ENCODE data around the gene GPC6.

GPC6 gene

GRCh38 chr13:94157705-94158218 is 931.2 kb downstream of the GPC6 start:
- H2BK5ac ChIP-seq (ENCODE audit: low read length) = no peak overlapping the region
- H3K4me2 ChIP-seq (ENCODE audit: insufficient read depth, low read length, poor library complexity, severe bottlenecking) = no peak overlapping the region
- H3K14ac ChIP-seq (ENCODE audit: low read length) = no peak overlapping the region
- DNase-seq (ENCODE audit: low spot score) = no peak
- H3K27me3 ChIP-seq (ENCODE audit: control insufficient read depth in 3 of 3, insufficient read depth in 3 of 3, low read depth in 1 of 3, low read length in 3 of 3) = no peaks in the 10 kb centered on the region
- H3K79me1 ChIP-seq (ENCODE audit: low read depth, low read length) = no peaks in the 10 kb centered on the region
- no CpG with 5 or more reads among the region's 2 CpGs for WGBS, 2 donors (ENCODE audit: extremely low coverage in 2 of 2, insufficient read length in 2 of 2, insufficient replicate concordance in 1 of 2)
- no peak overlapping the region for H3K18ac ChIP-seq (ENCODE audit: low read length)
- H3K23ac ChIP-seq (ENCODE audit: low read depth, low read length, poor library complexity) = no peak overlapping the region
- no peak overlapping the region for H2AK5ac ChIP-seq (ENCODE audit: low read depth, low read length)
- H2AFZ ChIP-seq (ENCODE audit: low read length) = no peak overlapping the region
- no peak overlapping the region for H4K8ac ChIP-seq (ENCODE audit: low read depth, low read length)
- no peaks in the 10 kb centered on the region for H3K36me3 ChIP-seq (replicated peaks in 1 of 2; ENCODE audit: control insufficient read depth in 2 of 2, insufficient read depth in 2 of 2, low read length in 2 of 2)
- H2BK120ac ChIP-seq (ENCODE audit: low read depth, low read length) = no peak overlapping the region
- H2BK15ac ChIP-seq (ENCODE audit: low read length) = no peak overlapping the region
- H3K9me3 ChIP-seq (replicated peaks in 1 of 2; ENCODE audit: control insufficient read depth in 2 of 2, insufficient read depth in 1 of 2, low read depth in 1 of 2, low read length in 2 of 2) = peaks cover 2 to 3% of the 10 kb centered on the region in 2 donors
- H4K91ac ChIP-seq (ENCODE audit: low read depth, low read length, poor library complexity) = no peak overlapping the region
- H3K4me1 ChIP-seq (ENCODE audit: control insufficient read depth in 2 of 2, insufficient read depth in 1 of 2, low read depth in 1 of 2, low read length in 2 of 2) = no peaks in the 10 kb centered on the region
- peak overlapping the region in 1 of 2 donors; percentile 45 for H3K4me3 ChIP-seq (ENCODE audit: low read length in 2 of 2)
- H3K27ac ChIP-seq (replicated peaks; ENCODE audit: low read length) = no peak overlapping the region
- H3K4ac ChIP-seq (ENCODE audit: low read length) = no peak overlapping the region
- H2BK12ac ChIP-seq (ENCODE audit: low read length) = no peak overlapping the region
- no peak overlapping the region for H3K9ac ChIP-seq (ENCODE audit: low read depth, low read length, poor library complexity)

- no peaks in the 10 kb centered on the region for H3K79me1 ChIP-seq (ENCODE audit: low read depth, low read length)
- H3K14ac ChIP-seq (ENCODE audit: low read length) = no peak overlapping the region
- no peak overlapping the region for H3K18ac ChIP-seq (ENCODE audit: low read length)
- H3K36me3 ChIP-seq (replicated peaks in 1 of 2; ENCODE audit: control insufficient read depth in 2 of 2, insufficient read depth in 2 of 2, low read length in 2 of 2) = no peaks in the 10 kb centered on the region
- no peak overlapping the region for H4K91ac ChIP-seq (ENCODE audit: low read depth, low read length, poor library complexity)
- no peak overlapping the region for H2AFZ ChIP-seq (ENCODE audit: low read length)
- H3K27me3 ChIP-seq (ENCODE audit: control insufficient read depth in 3 of 3, insufficient read depth in 3 of 3, low read depth in 1 of 3, low read length in 3 of 3) = no peaks in the 10 kb centered on the region
- no peak overlapping the region for H4K8ac ChIP-seq (ENCODE audit: low read depth, low read length)
- H2BK120ac ChIP-seq (ENCODE audit: low read depth, low read length) = no peak overlapping the region
- no peak overlapping the region for H3K9ac ChIP-seq (ENCODE audit: low read depth, low read length, poor library complexity)
- no peak overlapping the region for H3K23ac ChIP-seq (ENCODE audit: low read depth, low read length, poor library complexity)
- H2BK12ac ChIP-seq (ENCODE audit: low read length) = no peak overlapping the region
- no peak overlapping the region for H3K4me2 ChIP-seq (ENCODE audit: insufficient read depth, low read length, poor library complexity, severe bottlenecking)
- no peak for DNase-seq (ENCODE audit: low spot score)
- H3K4me3 ChIP-seq (ENCODE audit: low read length in 2 of 2) = no peak overlapping the region
- no peak overlapping the region for H3K27ac ChIP-seq (replicated peaks; ENCODE audit: low read length)
- H2BK5ac ChIP-seq (ENCODE audit: low read length) = no peak overlapping the region
- no peaks in the 10 kb centered on the region for H3K4me1 ChIP-seq (ENCODE audit: control insufficient read depth in 2 of 2, insufficient read depth in 1 of 2, low read depth in 1 of 2, low read length in 2 of 2)
- H2AK5ac ChIP-seq (ENCODE audit: low read depth, low read length) = no peak overlapping the region
- peaks cover 2 to 3% of the 10 kb centered on the region in 2 donors for H3K9me3 ChIP-seq (replicated peaks in 1 of 2; ENCODE audit: control insufficient read depth in 2 of 2, insufficient read depth in 1 of 2, low read depth in 1 of 2, low read length in 2 of 2)
- WGBS, 2 donors (ENCODE audit: extremely low coverage in 2 of 2, insufficient read length in 2 of 2, insufficient replicate concordance in 1 of 2) = no CpG with 5 or more reads among the region's 2 CpGs
- H2BK15ac ChIP-seq (ENCODE audit: low read length) = no peak overlapping the region
- no peak overlapping the region for H3K4ac ChIP-seq (ENCODE audit: low read length)
Observed at GRCh38 chr13:94160875-94161274, 934.3 kb downstream of the GPC6 start.

GRCh38 chr13:94162289-94162688 is 935.7 kb downstream of the GPC6 start:
- WGBS, 2 donors (ENCODE audit: extremely low coverage in 2 of 2, insufficient read length in 2 of 2, insufficient replicate concordance in 1 of 2) = no CpG with 5 or more reads among the region's 2 CpGs
- Histone ChIP-seq H2BK5ac (ENCODE audit: low read length) (no peak overlapping the region), H3K36me3 (replicated peaks in 1 of 2; ENCODE audit: control insufficient read depth in 2 of 2, insufficient read depth in 2 of 2, low read length in 2 of 2) (no peaks in the 10 kb centered on the region), H3K18ac (ENCODE audit: low read length) (no peak overlapping the region), H4K8ac (ENCODE audit: low read depth, low read length) (no peak overlapping the region), H2BK15ac (ENCODE audit: low read length) (no peak overlapping the region), H2BK12ac (ENCODE audit: low read length) (no peak overlapping the region), H3K79me1 (ENCODE audit: low read depth, low read length) (no peaks in the 10 kb centered on the region), H2AK5ac (ENCODE audit: low read depth, low read length) (no peak overlapping the region), H3K27me3 (ENCODE audit: control insufficient read depth in 3 of 3, insufficient read depth in 3 of 3, low read depth in 1 of 3, low read length in 3 of 3) (no peaks in the 10 kb centered on the region), H3K9ac (ENCODE audit: low read depth, low read length, poor library complexity) (no peak overlapping the region), H3K23ac (ENCODE audit: low read depth, low read length, poor library complexity) (no peak overlapping the region), H3K27ac (replicated peaks; ENCODE audit: low read length) (no peak overlapping the region), H3K4me2 (ENCODE audit: insufficient read depth, low read length, poor library complexity, severe bottlenecking) (no peak overlapping the region), H2AFZ (ENCODE audit: low read length) (no peak overlapping the region), H3K4me3 (ENCODE audit: low read length in 2 of 2) (no peak overlapping the region), H3K9me3 (replicated peaks in 1 of 2; ENCODE audit: control insufficient read depth in 2 of 2, insufficient read depth in 1 of 2, low read depth in 1 of 2, low read length in 2 of 2) (peaks cover 2 to 3% of the 10 kb centered on the region in 2 donors), H4K91ac (ENCODE audit: low read depth, low read length, poor library complexity) (no peak overlapping the region), H3K4me1 (ENCODE audit: control insufficient read depth in 2 of 2, insufficient read depth in 1 of 2, low read depth in 1 of 2, low read length in 2 of 2) (no peaks in the 10 kb centered on the region), H3K4ac (ENCODE audit: low read length) (no peak overlapping the region), H2BK120ac (ENCODE audit: low read depth, low read length) (no peak overlapping the region), H3K14ac (ENCODE audit: low read length) (no peak overlapping the region)
- DNase-seq (ENCODE audit: low spot score) = no peak

GRCh38 chr13:94163535-94163934 is 936.9 kb downstream of the GPC6 start:
- H3K23ac ChIP-seq (ENCODE audit: low read depth, low read length, poor library complexity) = no peak overlapping the region
- peaks cover 0 to 3% of the 10 kb centered on the region in 2 donors for H3K9me3 ChIP-seq (replicated peaks in 1 of 2; ENCODE audit: control insufficient read depth in 2 of 2, insufficient read depth in 1 of 2, low read depth in 1 of 2, low read length in 2 of 2)
- H4K8ac ChIP-seq (ENCODE audit: low read depth, low read length) = no peak overlapping the region
- H3K9ac ChIP-seq (ENCODE audit: low read depth, low read length, poor library complexity) = no peak overlapping the region
- no peaks in the 10 kb centered on the region for H3K27me3 ChIP-seq (ENCODE audit: control insufficient read depth in 3 of 3, insufficient read depth in 3 of 3, low read depth in 1 of 3, low read length in 3 of 3)
- H3K4me3 ChIP-seq (ENCODE audit: low read length in 2 of 2) = no peak overlapping the region
- H3K27ac ChIP-seq (replicated peaks; ENCODE audit: low read length) = no peak overlapping the region
- H3K14ac ChIP-seq (ENCODE audit: low read length) = no peak overlapping the region
- H2BK5ac ChIP-seq (ENCODE audit: low read length) = no peak overlapping the region
- no peak overlapping the region for H4K91ac ChIP-seq (ENCODE audit: low read depth, low read length, poor library complexity)
- H3K18ac ChIP-seq (ENCODE audit: low read length) = no peak overlapping the region
- no peak overlapping the region for H2AFZ ChIP-seq (ENCODE audit: low read length)
- no peaks in the 10 kb centered on the region for H3K36me3 ChIP-seq (replicated peaks in 1 of 2; ENCODE audit: control insufficient read depth in 2 of 2, insufficient read depth in 2 of 2, low read length in 2 of 2)
- DNase-seq (ENCODE audit: low spot score) = no peak
- H3K4me2 ChIP-seq (ENCODE audit: insufficient read depth, low read length, poor library complexity, severe bottlenecking) = no peak overlapping the region
- H2BK12ac ChIP-seq (ENCODE audit: low read length) = no peak overlapping the region
- H2BK120ac ChIP-seq (ENCODE audit: low read depth, low read length) = no peak overlapping the region
- no peaks in the 10 kb centered on the region for H3K4me1 ChIP-seq (ENCODE audit: control insufficient read depth in 2 of 2, insufficient read depth in 1 of 2, low read depth in 1 of 2, low read length in 2 of 2)
- H2BK15ac ChIP-seq (ENCODE audit: low read length) = no peak overlapping the region
- no peak overlapping the region for H3K4ac ChIP-seq (ENCODE audit: low read length)
- no CpG with 5 or more reads among the region's 1 CpG for WGBS, 2 donors (ENCODE audit: extremely low coverage in 2 of 2, insufficient read length in 2 of 2, insufficient replicate concordance in 1 of 2)
- no peaks in the 10 kb centered on the region for H3K79me1 ChIP-seq (ENCODE audit: low read depth, low read length)
- H2AK5ac ChIP-seq (ENCODE audit: low read depth, low read length) = no peak overlapping the region

All from neuronal stem cell (in vitro differentiated cells).